ENCODE results near the gene RRAS2. TPM values are rescaled to one million over a fixed set of nuclear protein-coding genes. Genes with fewer than 3 reads are reported as not detected.

The RRAS2 gene
- total RNA-seq = 88.3 and 107 TPM in 2 replicates

GRCh38 chr11:14358729-14359439, at the start of gene RRAS2:
Gene RRAS2 (minus strand): TSS chr11:14359183. CDS start chr11:14358870, 313 bp downstream.

Other genes starting within 250 kb of the RRAS2 start
- gene COPB1, start 140.6 kb upstream of the RRAS2 start, total RNA-seq = 293 and 307 TPM in 2 replicates
- 160 and 165 TPM in 2 replicates for gene PSMA1, start 161.2 kb upstream of the RRAS2 start, total RNA-seq